Measurements from ENCODE around the gene AQR.
"Not testable (repeated sequence)": the region's sequence is repeated elsewhere in the genome, so short reads cannot be mapped to it uniquely, and the experiment has no call there.

DNA sequence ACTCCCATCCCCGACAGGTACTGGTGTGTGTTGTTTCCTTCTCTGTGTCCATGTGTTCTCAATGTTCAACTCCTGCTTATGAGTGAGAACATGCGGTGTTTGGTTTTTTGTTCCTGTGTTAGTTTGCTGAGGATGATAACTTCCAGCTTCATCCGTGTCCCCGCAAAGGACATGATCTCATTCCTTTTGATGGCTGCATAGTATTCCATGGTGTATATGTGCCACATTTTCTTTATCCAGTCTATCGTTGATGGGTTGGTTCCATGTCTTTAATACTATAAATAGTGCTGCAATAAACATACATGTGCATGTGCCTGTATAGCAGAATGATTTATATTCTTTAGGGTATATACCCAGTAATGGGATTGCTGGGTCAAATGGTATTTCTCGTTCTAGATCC, 41.2 kb downstream of the AQR start:
- TF ChIP-seq, protein P1, sequence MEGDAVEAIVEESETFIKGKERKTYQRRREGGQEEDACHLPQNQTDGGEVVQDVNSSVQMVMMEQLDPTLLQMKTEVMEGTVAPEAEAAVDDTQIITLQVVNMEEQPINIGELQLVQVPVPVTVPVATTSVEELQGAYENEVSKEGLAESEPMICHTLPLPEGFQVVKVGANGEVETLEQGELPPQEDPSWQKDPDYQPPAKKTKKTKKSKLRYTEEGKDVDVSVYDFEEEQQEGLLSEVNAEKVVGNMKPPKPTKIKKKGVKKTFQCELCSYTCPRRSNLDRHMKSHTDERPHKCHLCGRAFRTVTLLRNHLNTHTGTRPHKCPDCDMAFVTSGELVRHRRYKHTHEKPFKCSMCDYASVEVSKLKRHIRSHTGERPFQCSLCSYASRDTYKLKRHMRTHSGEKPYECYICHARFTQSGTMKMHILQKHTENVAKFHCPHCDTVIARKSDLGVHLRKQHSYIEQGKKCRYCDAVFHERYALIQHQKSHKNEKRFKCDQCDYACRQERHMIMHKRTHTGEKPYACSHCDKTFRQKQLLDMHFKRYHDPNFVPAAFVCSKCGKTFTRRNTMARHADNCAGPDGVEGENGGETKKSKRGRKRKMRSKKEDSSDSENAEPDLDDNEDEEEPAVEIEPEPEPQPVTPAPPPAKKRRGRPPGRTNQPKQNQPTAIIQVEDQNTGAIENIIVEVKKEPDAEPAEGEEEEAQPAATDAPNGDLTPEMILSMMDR (IDR thresholded peaks at IDR 0.05; ENCODE audit: insufficient read depth, low read length): not testable (repeated sequence)
- not testable (repeated sequence) for TF ChIP-seq POLR2AphosphoS5, GABPA (IDR thresholded peaks at IDR 0.05; ENCODE audit: low read depth)
- TF ChIP-seq, protein P2, sequence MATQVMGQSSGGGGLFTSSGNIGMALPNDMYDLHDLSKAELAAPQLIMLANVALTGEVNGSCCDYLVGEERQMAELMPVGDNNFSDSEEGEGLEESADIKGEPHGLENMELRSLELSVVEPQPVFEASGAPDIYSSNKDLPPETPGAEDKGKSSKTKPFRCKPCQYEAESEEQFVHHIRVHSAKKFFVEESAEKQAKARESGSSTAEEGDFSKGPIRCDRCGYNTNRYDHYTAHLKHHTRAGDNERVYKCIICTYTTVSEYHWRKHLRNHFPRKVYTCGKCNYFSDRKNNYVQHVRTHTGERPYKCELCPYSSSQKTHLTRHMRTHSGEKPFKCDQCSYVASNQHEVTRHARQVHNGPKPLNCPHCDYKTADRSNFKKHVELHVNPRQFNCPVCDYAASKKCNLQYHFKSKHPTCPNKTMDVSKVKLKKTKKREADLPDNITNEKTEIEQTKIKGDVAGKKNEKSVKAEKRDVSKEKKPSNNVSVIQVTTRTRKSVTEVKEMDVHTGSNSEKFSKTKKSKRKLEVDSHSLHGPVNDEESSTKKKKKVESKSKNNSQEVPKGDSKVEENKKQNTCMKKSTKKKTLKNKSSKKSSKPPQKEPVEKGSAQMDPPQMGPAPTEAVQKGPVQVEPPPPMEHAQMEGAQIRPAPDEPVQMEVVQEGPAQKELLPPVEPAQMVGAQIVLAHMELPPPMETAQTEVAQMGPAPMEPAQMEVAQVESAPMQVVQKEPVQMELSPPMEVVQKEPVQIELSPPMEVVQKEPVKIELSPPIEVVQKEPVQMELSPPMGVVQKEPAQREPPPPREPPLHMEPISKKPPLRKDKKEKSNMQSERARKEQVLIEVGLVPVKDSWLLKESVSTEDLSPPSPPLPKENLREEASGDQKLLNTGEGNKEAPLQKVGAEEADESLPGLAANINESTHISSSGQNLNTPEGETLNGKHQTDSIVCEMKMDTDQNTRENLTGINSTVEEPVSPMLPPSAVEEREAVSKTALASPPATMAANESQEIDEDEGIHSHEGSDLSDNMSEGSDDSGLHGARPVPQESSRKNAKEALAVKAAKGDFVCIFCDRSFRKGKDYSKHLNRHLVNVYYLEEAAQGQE (IDR thresholded peaks at IDR 0.05; ENCODE audit: insufficient replicate concordance, low read depth): not testable (repeated sequence)

Data from HL-60 (cell line).